ENCODE measurements around the gene YIPF3. TPM values are rescaled to one million over a fixed set of nuclear protein-coding genes. Genes with fewer than 3 reads are reported as not detected.

Gene YIPF3
- total RNA-seq, 1 experiment from 2014 or later, result 81.8 TPM

DNA sequence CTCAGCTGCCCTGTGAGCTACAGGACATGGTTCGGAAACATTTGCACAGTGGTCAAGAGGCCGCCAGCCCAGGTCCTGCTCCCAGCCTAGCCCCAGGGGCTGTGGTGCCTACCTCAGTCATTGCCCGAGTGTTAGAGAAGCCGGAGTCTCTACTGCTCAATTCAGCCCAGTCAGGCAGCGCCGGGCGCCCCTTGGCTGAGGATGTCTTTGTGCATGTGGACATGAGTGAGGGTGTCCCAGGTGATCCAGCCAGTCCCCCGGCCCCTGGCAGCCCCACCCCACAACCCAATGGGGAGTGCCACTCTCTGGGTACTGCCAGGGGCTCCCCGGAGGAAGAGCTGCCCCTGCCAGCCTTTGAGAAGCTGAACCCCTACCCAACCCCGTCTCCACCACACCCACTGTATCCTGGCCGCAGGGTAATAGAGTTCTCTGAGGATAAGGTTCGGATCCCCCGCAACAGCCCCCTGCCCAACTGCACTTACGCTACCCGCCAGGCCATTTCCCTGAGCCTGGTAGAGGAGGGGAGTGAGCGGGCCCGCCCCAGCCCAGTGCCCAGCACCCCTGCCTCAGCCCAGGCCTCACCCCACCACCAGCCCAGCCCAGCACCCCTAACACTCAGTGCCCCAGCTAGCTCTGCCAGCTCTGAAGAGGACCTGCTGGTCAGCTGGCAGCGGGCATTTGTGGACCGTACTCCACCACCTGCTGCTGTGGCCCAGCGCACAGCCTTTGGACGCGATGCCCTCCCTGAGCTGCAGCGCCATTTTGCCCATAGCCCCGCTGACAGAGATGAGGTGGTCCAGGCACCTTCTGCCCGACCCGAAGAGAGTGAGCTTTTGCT, 11.8 kb downstream of the YIPF3 start:
- Histone ChIP-seq H3K4me1 (ENCODE audit: control insufficient read depth, insufficient read depth, low read length) (peaks cover 8% of the 10 kb centered on the region), H3K4me3 (ENCODE audit: low read depth in 2 of 2, low read length in 2 of 2) (no peak overlapping the region), H3K9me3 (ENCODE audit: control insufficient read depth, insufficient read depth, low read depth, low read length) (no peaks in the 10 kb centered on the region), H3K36me3 (ENCODE audit: control insufficient read depth, insufficient read depth, low read length) (no peaks in the 10 kb centered on the region; the same call in 1 of the 2 replicates), H3K27ac (ENCODE audit: low read length) (no peak overlapping the region), H3K27me3 (ENCODE audit: control insufficient read depth, insufficient read depth, low read length) (no peaks in the 10 kb centered on the region)
- DNase-seq (ENCODE audit: low read depth, low spot score), result no peak
- no peak for ATAC-seq
- intact Hi-C loops (cut with micrococcal nuclease; ENCODE audit: unreplicated experiment), result no loop called here
- in situ Hi-C loops (cut with HindIII; ENCODE audit: low pct_unique_long_range_greater_than_20kb, low sequenced_read_pairs), result no loop called here
- CTCF ChIA-PET, result interaction anchor here (0.6 to 1.9 kb wide), 6 partner anchors 27 to 354 kb away, joined by 3 to 16 read pairs (median 4); partner anchors contain the start of gene TJAP1
- TF ChIP-seq REST (IDR thresholded peaks at IDR 0.05; ENCODE audit: insufficient read depth in 1 of 2, low read depth in 2 of 2, low read length in 1 of 2) (no peak), TCF7L2 (IDR thresholded peaks at IDR 0.05; ENCODE audit: low read depth, low read length) (no peak), POLR2AphosphoS5 (IDR thresholded peaks at IDR 0.05; ENCODE audit: low read depth, low read length) (no peak), SIN3A (IDR thresholded peaks at IDR 0.05; ENCODE audit: borderline replicate concordance, insufficient read depth, low read depth, low read length) (no peak), CTCF (IDR thresholded peaks at IDR 0.05) (no peak)
- BruUV-seq (replicated peaks), result no TSS peak
- POLR2A ChIA-PET, result interaction anchor here (0.6 kb wide), 1 partner anchor 752 kb away, joined by 5 read pairs; the partner anchor contains the start of gene SLC35B2

- CTCF ChIA-PET, result no interaction called here
- no peak for ATAC-seq
- Histone ChIP-seq H3K4me1 (ENCODE audit: control insufficient read depth, insufficient read depth, low read length) (peaks cover 5% of the 10 kb centered on the region; the same call in 1 of the 2 replicates), H3K36me3 (ENCODE audit: control insufficient read depth, insufficient read depth, low read length) (no peaks in the 10 kb centered on the region; the same call in 1 of the 2 replicates), H3K9me3 (ENCODE audit: control insufficient read depth, insufficient read depth, low read depth, low read length) (no peaks in the 10 kb centered on the region), H3K4me3 (ENCODE audit: low read depth in 2 of 2, low read length in 2 of 2) (no peak overlapping the region), H3K27ac (ENCODE audit: low read length) (no peak overlapping the region), H3K27me3 (ENCODE audit: control insufficient read depth, insufficient read depth, low read length) (no peaks in the 10 kb centered on the region)
- in situ Hi-C loops (cut with HindIII; ENCODE audit: low pct_unique_long_range_greater_than_20kb, low sequenced_read_pairs) (no loop called here), intact Hi-C loops (cut with micrococcal nuclease; ENCODE audit: unreplicated experiment) (no loop called here)
- DNase-seq (ENCODE audit: low read depth, low spot score), result no peak
- no TSS peak for BruUV-seq (replicated peaks)
- POLR2A ChIA-PET, result no interaction called here
- TF ChIP-seq REST (IDR thresholded peaks at IDR 0.05; ENCODE audit: insufficient read depth in 1 of 2, low read depth in 2 of 2, low read length in 1 of 2), result no peak
- TF ChIP-seq SIN3A (IDR thresholded peaks at IDR 0.05; ENCODE audit: borderline replicate concordance, insufficient read depth, low read depth, low read length), result no peak
These were observed 13.3 kb downstream of the YIPF3 start for GRCh38 chr6:43503443-43503842.
